ENCODE measurements around the gene RBM14.

DNA sequence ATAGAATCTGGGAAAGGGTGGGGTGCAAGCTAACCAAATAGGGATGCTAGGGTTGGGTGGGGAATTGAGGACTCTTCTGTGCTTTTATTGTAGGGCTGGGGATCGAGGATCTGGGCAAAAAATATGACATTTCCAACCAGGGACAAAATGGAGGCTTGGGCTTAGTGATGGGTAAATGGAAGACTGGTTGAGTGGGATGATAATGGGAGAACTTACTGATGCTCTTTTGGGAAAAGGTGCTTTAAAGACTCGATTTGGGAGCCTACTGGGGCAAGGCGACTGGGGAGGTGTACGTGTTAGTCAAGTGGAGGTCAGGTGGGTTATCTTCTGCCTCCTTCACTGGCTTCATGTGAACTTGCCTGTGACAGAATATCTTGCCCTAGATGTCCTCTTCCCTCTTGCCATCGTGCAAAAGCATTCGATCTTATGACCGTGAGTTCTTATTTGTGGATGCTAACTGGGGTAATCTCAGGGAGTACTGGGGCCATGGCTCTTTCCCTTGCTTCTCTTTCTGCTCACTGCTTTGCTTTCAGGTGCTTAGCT is 11.7 kb downstream of the RBM14 start:
- TF ChIP-seq, protein P1, sequence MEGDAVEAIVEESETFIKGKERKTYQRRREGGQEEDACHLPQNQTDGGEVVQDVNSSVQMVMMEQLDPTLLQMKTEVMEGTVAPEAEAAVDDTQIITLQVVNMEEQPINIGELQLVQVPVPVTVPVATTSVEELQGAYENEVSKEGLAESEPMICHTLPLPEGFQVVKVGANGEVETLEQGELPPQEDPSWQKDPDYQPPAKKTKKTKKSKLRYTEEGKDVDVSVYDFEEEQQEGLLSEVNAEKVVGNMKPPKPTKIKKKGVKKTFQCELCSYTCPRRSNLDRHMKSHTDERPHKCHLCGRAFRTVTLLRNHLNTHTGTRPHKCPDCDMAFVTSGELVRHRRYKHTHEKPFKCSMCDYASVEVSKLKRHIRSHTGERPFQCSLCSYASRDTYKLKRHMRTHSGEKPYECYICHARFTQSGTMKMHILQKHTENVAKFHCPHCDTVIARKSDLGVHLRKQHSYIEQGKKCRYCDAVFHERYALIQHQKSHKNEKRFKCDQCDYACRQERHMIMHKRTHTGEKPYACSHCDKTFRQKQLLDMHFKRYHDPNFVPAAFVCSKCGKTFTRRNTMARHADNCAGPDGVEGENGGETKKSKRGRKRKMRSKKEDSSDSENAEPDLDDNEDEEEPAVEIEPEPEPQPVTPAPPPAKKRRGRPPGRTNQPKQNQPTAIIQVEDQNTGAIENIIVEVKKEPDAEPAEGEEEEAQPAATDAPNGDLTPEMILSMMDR (IDR thresholded peaks at IDR 0.05), result no peak
- no peak for TF ChIP-seq POLR2A (IDR thresholded peaks at IDR 0.05)

Data from sigmoid colon (tissue), 3 donors.